ELR (cell line): ENCODE results near the gene DGCR6L.
A peak's percentile ranks its signal among the peaks of the same experiment; 100 is the strongest.
"Not testable (repeated sequence)": the region's sequence is repeated elsewhere in the genome, so short reads cannot be mapped to it uniquely, and the experiment has no call there.

Experiments
- DNase-seq: peaks from one replicate; pipeline ENCODE4 v3.0.0-alpha.2; 2015; ENCODE audit warnings: low read depth

Gene DGCR6L

DNA sequence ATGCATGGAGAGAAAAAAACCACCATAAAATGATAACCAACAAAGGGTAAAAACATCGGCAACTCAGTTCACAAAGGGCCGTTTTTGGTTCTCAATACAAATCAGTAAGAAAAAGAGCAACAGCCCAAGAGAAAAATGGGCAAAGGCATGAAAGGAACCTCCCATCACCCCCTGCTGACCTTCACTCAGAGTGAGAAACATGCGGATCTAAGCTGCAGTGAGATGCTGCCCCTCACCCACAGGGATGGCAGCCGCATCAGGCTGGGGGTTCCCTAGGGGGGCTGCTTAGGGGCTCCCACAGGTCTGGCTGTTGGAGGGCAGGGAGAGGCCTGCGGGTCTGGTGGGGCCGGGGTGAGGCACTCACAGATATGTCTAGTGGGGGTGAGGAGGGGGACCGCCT is 44.5 kb downstream of the DGCR6L start:
- DNase-seq: not testable (repeated sequence)

DNA sequence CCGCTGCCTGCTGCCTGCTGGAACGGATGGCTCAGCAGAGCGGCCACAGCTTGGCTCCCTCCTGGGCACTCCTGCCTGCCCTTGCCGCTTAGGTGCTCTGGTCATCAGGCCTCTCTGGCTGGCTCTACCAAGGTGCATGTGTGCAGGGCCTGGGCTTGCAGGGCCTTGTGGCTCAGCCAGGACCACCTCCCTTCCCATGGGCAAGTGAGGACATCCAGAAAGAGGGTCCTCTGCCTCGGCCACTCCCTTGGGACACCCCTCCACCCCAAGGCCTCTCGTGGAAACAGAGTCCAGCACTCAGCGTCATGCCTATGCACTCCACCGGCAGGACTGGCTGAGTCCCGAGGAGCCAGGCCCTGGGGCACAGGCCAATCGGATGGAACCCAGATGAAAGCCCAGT is 45.5 kb downstream of the DGCR6L start:
- DNase-seq: not testable (repeated sequence)

DNA sequence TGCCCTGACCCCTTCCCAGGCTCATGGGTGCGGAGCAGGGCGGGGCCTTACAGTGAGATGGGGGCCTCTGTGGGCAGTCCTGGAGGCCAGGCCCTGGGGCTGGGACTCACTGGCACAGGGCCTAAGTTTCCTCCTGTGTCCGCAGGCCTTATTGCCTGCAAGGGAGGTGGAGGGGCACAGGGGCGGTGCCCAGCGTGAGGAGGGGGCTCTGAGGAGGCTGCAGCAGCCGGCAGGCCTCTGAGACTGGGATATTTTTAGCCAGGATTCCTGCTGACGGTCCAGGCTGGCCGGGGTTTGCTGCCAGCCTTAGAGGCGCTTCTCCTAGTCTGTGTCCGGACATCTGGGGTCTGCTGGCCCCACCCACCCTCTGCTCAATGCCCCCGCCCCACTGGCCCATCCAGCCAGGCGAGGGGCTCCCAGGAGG is 46.1 kb downstream of the DGCR6L start:
- no peak for DNase-seq

DNA sequence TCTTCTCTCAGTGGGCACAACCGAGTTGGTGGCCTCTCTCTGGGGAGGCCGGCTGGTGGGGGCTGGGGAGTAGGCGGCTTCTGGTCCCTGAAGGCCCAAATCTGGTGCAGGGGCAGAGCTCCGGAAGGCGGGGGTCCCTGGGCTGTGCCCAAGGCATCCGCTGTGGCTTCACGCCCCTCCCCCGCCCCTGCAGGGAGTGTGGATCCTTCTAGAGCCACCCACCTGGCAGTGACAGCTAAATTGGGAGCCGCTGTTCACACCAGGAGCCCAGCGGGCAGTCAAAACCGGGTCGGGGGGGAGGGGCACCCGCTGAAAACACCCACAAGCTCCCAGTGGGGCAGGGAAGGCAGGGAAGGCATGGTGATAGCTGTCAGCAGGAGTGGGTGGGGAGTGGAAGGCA is 47.2 kb downstream of the DGCR6L start:
- no peak for DNase-seq

DNA sequence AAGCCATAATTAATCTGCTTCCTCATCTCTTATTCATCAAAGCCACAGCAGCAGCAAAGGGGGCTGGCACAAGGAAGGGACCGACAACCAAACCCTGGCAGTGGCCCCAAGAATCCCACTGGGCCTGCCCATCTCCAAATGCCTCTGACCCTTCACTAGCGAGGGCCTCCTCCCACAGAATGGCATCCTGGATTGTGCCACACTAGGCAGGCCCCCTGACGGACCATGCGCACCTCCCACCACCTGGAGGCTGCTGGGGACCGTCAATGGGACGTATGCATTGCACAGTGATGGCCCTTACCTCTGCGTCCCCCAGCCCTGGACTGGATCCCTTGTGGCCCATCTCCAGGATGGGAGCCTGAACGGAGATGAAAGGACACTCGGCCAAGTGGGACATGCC is 47.7 kb downstream of the DGCR6L start:
- no peak for DNase-seq

DNA sequence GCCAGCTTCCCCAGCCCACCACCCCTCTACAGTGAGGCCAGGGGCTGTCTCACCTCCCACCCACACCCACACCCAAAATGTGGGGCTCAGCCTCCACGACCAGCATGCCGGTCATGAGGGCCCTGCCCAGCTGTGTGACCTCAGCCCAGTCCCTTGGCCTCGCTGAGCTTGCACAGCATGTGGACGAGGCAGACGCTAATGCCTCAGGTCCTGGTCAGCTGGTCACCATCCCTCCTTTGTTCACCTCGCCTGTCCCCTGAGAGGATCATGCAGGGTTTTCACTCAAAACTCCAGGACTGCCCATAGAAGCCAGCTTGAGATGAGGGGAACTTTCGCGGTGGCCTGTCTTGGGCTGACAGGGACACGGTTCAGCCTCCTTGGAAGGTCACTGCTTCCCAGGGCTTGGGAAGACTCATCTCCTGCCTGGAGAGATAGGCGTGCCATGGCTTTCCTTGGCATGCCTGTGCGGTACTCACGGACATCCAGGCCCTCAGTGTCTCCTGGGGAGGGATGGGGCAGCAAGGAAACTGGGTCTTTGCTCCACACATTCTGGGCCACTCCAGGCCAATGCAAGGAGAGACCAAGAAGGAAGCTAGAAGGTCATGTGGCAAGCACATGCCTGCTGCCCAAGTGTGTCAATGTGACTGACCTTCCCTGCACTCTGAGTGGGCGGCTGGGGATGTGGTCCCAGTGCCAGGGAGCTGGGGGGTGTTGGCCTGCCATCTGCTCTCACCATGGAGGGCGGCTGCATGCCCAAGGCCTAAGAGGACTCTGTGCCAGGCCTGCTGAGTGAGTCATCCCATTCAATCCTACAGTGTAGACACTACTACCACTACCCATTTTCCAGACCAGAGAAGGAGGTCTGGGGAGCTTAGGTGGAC is 48.5 kb downstream of the DGCR6L start:
- no peak for DNase-seq

DNA sequence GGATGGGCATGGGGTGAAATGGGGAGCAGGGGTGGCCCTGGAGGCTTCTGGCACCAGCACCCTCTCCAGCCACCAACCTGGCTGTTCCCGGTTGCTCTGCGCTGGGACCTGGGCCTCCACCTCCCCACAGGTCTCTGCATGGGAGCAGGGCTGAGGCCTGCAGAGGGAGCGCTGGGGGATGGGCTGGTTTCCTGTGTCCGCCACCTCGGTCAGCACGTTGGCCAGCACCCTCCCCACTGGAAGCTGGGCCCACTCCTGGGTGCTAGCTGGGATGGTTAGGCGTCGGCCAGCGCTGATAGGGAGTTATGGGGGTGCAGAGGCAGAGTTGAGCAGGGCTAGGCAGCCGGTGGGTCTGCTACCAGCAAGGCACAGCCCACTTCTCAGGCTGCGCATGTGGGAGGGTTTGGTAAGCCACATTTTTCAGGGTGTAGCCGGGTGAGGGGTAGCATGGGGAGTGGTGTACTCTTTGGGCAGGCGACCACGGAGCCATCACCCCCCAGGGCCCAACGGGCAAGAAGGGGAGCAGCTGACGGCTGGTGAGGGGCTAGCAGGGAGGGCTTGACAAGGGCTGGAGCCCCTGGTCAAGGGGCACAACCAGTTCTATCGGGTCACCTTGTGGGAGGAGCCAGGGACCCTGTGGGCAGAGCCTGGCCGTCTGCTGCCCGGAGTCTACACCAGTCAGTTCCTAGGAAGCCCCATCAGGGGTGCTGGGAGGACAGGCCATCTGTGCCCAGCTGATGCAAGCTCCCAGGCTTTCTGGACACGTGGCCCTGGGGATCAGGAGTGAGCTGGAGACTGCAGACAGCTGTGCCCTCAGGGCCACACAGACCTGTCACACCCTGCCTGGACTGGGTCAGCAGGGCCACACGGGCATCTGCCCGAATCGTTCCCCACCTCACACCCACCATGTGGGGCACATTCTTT is 49.4 kb downstream of the DGCR6L start:
- not testable (repeated sequence) for DNase-seq

DNA sequence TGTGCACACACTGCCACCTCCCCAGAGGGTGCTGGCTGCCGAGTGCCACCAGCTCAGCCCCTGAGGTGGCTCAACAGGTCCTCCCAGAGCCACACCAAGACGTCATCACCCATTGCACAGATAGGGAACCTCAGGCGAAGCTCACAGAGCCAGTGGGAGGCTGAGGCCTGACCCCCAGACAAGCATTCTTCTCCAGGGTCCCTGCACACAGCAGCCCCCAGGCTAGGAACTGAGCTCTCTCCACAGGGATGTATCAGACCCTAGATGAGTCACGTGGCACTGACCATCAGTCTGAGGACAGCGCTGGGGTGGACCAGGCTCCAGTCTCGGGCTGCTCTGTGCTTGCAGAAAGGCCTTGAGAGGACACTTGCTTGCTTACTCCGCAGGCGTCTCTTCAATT is 50.2 kb downstream of the DGCR6L start:
- DNase-seq: not testable (repeated sequence)

DNA sequence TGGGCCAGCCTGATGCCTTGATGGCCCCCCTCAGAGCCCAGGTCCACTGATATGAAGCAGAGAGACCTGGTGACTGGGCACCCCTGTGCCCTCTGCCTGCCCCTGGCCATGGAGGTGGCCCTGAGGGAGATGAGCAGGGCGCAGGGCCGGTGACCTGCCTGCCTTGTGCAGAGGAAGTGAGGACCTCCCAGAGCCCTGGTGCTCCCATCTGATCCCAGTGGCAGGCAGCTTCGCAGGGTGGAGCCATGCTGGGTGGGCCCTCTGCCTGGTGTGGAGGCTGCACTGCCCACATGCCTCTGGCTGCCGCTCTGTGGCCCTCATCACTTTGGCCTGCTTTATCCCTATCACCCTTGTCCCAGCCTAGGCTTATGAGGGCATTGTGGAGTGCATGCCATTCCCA is 50.7 kb downstream of the DGCR6L start:
- DNase-seq: not testable (repeated sequence)

DNA sequence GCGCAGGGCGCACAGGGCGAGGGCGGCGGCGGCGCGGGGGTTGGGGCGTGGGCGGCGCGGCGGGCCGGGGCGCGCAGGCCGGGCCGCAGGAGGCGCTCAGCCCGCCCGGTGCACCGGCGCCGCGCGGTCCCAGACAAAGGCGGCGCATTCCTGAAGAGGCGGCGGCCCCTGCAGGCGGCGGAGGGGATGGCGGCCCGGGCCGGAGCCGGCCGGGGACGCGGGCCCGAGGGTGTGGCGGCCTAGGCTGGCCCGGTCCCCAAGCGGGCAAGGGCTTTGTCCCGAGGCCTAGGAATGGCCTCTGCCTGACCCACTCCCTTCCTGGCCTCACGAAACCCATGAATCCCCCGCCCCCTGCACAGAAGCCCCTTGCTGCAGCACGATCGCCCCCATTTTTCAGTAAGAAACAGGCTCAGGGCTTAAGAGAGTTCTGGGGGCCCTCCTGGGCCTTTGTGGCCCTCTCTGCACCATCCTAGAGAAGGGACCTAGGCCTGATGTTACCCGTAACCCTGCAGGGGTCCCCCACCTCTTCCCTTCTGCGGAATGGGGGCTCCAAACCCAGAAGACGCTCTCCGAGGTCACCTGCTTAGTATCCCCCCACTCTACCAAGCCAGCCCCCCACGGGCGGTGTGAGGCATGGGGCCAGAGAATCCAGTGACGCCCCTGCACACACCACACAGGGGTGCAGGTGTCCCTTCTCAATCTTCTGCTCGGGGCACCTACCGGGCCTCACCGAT is 51.4 kb downstream of the DGCR6L start, which contains the start of gene RTN4R:
RTN4R (minus strand) TSS at position 40 of the 734 bp plus-strand sequence. CDS start 226 bp downstream, outside the sequence.
- DNase-seq: peak; percentile 61

DNA sequence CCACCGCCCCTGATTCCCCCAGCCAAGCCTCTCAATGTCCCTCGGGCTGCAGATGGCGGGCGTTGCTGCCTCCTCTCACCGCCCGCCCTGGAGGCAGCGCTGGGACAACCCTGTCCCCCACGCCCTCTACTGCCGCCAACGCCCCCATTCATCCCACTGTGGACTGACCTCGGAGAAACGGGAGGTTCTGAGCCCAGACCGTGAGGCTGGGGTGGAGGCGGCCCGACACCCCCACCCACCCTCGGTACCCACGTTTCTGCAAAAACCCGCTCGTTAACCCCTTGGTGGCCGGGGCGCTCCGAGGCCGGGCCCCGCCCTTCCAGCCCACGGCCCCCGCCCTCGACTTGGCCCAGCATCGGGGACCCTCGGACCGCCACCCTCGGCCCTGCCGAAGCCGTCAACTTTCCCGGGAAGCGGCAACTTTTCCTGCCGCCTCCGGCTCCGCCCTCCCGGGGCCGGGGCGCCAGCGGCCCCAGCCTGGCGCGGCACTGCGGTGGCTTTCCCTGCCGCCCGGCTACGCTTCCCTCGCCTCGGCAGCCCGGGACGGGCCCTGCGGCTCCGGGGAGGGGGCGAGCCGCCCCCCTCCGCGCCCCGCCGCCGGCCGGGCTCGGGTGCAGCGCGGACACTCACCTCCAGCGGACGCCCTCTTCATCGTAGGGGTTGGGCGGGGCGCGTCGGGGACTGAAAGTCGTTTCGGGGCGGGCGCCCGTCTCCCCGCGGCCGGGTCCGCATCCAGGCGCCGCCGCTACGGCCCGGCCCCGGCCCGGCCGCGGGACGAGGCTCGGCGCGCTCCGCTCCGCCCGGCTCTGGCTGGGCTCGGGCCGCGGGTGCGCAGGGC is 52.2 kb downstream of the DGCR6L start:
- DNase-seq: peak; percentile 10

DNA sequence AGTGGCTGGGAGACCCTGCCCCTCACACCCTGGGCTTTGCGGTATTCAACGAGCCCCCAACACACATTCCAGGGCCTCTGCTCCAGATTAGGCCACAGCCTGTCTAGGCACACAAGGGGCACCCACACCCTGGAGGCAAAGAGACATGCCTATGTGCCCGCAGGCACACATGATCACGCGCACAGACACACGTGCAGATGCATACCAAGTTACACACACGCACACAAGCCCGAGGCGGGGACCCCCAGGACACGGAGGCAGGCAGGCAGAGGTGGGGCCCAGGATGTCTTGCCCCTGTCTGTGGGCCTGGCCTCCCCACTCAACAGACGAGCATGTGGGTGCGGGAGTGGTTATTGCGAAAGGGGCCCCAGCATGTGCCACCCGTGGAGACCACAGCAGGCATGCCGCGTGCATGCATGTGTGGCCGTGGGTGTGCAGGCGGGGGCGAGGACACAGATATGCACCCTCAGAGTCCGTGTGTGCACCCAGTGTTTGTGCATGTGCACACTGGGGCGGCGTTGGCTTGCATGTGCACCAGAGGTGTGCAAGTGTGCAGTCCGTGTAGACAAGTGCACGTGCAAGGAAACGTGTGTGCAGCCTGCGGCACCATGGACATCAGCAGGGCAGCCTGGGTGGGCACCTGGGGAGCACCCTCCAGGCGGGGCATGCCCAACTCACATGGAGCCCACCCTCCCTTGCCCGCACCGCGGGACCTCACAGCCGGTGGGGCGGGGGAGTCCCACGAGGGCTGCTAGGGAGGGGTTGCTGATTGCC is 53.0 kb downstream of the DGCR6L start:
- not testable (repeated sequence) for DNase-seq

DNA sequence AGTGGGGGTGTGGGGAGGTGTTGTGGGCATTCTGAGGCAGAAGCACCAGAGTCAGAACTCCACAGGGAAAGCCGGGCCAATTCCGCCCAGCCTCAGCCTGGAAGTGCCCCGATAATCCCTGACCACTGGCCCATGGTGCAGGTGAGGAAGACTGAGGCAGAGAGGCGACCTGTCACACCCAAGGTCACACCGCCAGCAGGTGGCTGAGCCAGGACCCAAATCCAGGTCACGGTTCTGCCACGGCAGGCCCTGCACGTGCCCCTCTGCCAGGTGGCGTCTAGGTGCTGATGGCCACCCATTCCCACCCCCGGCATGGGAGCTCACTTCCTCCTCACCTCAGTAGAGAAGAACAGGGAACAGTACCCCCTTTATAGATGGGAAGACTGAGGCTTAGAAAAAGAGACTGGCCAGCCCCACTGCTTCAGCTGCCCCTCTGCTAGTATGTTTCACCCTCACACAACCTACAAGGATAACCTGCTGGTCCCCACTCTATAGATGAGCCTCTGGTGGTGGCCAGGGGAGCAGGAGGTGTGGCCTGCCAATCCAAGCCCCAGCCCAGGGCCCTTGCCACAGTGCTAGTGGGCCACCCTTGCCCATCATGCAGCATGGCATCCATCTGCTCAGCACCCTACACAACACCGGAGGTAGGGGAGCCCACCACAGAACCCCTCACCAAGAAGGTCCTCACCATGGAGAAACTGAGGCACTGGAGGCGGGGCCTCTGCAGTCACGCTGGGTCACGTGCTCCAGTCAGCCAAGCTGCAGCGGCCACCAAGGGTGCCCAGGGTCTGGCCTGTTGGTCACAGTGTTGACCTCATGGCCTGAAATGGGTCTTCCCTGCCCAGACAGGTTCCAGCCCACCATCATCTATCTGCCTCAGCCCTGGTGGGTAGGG is 53.8 kb downstream of the DGCR6L start:
- DNase-seq: not testable (repeated sequence)

DNA sequence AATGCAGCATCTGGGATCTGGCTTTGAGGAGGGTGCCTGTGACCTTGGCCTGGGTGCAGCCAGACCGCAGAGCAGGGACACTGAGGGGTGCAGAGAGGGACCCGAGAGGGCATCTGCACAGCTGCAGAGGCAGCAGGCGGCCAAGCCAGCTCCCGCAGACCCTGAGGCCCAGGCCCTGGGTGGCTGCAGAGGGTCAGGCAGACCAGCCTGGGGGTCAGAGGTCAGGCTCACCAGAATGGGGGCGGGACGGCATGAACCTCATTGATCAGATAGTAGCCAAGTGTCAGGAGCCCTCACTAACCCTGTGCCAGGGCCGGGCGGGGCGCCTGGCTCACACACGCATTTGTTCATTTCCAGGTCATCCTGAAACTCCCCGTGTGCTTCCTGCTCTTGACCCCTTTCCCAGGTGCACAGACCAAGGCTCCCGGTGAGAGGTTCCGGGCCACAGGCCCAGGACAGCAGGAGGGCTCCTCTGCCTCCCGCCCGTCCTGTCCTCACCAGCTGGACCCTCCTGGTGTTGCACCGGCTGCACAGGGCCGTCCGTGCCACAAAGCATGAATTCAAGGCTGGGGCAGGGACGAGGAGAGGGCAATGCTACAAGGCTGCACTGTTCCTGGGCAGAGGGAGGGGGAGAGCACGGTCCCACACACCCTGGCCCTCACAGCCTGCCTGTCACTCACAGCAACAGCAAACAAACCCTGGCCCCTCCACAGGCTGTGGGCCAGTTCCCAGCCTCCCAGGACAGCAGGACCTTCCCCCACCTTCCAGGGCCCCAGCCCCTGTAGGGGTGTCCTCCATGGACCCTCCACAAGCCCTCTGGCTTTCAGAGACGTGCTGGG is 55.0 kb downstream of the DGCR6L start:
- no peak for DNase-seq
